Activated T-helper 1 cell treated with Interleukin-2 at 50 U/mL for 16 hours (primary cell): ENCODE data around the gene GALNT14.

ENCODE experiments used
- DNase-seq: peaks from one replicate; pipeline ENCODE4 v3.0.0-alpha.2; 2020; ENCODE audit warnings: low read depth

The GALNT14 gene

GRCh38 chr2:31008561-31009114 lies 129.6 kb downstream of the GALNT14 start:
- DNase-seq = no peak

GRCh38 chr2:31004257-31004656 lies 134.0 kb downstream of the GALNT14 start:
- no peak for DNase-seq

GRCh38 chr2:31003749-31004148 lies 134.5 kb downstream of the GALNT14 start:
- no peak for DNase-seq

- no peak for DNase-seq
Observed at GRCh38 chr2:31002537-31003150, 135.6 kb downstream of the GALNT14 start.

GRCh38 chr2:31000970-31001369 lies 137.3 kb downstream of the GALNT14 start:
- DNase-seq = no peak

- DNase-seq = no peak
Observed at GRCh38 chr2:30998672-30999071, 139.6 kb downstream of the GALNT14 start.

GRCh38 chr2:30997979-30998378 lies 140.3 kb downstream of the GALNT14 start:
- no peak for DNase-seq

- no peak for DNase-seq
Observed at GRCh38 chr2:30994227-30995056, 143.8 kb downstream of the GALNT14 start.

GRCh38 chr2:30992781-30993180 lies 145.5 kb downstream of the GALNT14 start:
- no peak for DNase-seq

- DNase-seq = no peak
Observed at GRCh38 chr2:30990671-30991070, 147.6 kb downstream of the GALNT14 start.

GRCh38 chr2:30990176-30990575 lies 148.1 kb downstream of the GALNT14 start:
- DNase-seq = no peak

GRCh38 chr2:30989746-30990145 lies 148.5 kb downstream of the GALNT14 start:
- DNase-seq = no peak

- DNase-seq = no peak
Observed at GRCh38 chr2:30987566-30987965, 150.7 kb downstream of the GALNT14 start.

GRCh38 chr2:30986231-30986580 lies 152.0 kb downstream of the GALNT14 start:
- no peak for DNase-seq

- DNase-seq = no peak
Observed at GRCh38 chr2:30985493-30986230, 152.6 kb downstream of the GALNT14 start.

GRCh38 chr2:30984148-30984547 lies 154.1 kb downstream of the GALNT14 start:
- DNase-seq = no peak

- DNase-seq = no peak
Observed at GRCh38 chr2:30981510-30981909, 156.7 kb downstream of the GALNT14 start.

GRCh38 chr2:30981096-30981495 lies 157.1 kb downstream of the GALNT14 start:
- DNase-seq = no peak

- DNase-seq = no peak
Observed at GRCh38 chr2:30979822-30980245, 158.4 kb downstream of the GALNT14 start.

- DNase-seq = no peak
Observed at GRCh38 chr2:30978854-30979253, 159.4 kb downstream of the GALNT14 start.

- DNase-seq = no peak
Observed at GRCh38 chr2:30978044-30978443, 160.2 kb downstream of the GALNT14 start.

- no peak for DNase-seq
Observed at GRCh38 chr2:30975156-30975555, 163.1 kb downstream of the GALNT14 start.

GRCh38 chr2:30974554-30974953 lies 163.7 kb downstream of the GALNT14 start:
- DNase-seq = no peak
